ENCODE data around the gene TMEM131L.

TMEM131L gene

GRCh38 chr4:153668647-153669046 is 202.5 kb downstream of the TMEM131L start:
- no peak for DNase-seq

- no peak for DNase-seq
These were observed 203.7 kb downstream of the TMEM131L start for GRCh38 chr4:153669838-153670237.

GRCh38 chr4:153676486-153676885 is 210.3 kb downstream of the TMEM131L start:
- DNase-seq = no peak

GRCh38 chr4:153676984-153677383 is 210.8 kb downstream of the TMEM131L start:
- no peak for DNase-seq

- DNase-seq = no peak
These were observed 213.3 kb downstream of the TMEM131L start for GRCh38 chr4:153679486-153679885.

GRCh38 chr4:153683763-153684181 is 217.6 kb downstream of the TMEM131L start:
- no peak for DNase-seq

- peak; percentile 72 for DNase-seq
These were observed 218.2 kb downstream of the TMEM131L start, which contains the start of gene TLR2 for GRCh38 chr4:153684182-153684970. Gene TLR2, plus strand, starts transcription at chr4:153684280. Its CDS starts 18,628 bp downstream, at chr4:153702908.

GRCh38 chr4:153684971-153685371 is 218.8 kb downstream of the TMEM131L start:
- peak; percentile 13 for DNase-seq
